GM19397 (cell line): ENCODE data around the gene GRIN2A.

ENCODE experiments used
- ATAC-seq: cut with Tn5 transposase; IDR thresholded peaks from one replicate; pipeline ENCODE4 v1.9.1; 2021; ENCODE audit warnings: mild to moderate bottlenecking, moderate library complexity; ENCODE audit not compliant: unreplicated experiment

GRIN2A gene

DNA sequence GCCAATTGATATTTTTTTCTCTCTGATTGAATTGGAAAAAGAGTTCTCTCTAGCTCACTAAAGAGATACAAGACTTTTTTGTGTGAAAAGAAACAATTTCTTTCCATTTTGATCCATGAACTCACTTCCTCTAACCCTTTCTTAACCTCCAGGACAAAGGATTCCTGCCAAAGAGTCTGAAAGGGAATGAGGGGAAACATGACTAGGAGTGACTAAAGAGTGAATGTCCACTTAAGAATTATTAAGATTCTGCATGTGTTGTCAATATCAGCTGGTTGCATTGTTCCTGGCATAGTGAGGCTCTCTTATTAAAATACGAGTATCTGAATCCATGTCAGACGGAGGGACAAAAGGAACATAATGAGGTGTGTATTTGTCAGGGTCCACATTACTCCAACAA is 344.7 kb downstream of the GRIN2A start:
- ATAC-seq: no peak

DNA sequence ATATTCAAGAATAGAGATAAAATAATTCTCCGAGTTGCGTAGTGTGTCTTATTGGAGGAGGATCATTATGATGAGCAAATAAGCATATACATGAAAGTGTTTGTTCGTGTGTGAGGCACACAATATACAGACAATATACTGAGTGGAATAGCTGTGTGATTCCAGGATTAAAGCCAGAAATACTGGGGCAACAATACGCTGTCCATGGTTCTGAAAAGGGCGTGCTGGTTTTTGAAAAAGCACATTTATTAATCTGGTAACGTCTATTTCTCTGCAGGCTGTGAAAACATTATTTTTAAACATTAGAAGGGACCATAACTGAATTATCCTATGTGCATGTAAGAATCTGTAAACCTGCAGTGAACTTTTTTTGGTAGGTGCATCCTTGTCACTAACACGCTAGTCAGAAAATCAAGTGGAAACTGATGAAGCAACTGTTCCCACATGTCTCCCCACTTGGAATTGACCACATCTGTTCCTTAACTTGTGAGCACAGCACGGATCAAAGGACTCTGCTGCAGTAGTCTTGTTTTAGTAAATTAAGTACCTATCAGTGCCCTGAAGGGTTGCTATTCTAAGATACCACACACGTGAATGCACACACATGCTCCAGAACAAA is 346.0 kb downstream of the GRIN2A start:
- no peak for ATAC-seq

DNA sequence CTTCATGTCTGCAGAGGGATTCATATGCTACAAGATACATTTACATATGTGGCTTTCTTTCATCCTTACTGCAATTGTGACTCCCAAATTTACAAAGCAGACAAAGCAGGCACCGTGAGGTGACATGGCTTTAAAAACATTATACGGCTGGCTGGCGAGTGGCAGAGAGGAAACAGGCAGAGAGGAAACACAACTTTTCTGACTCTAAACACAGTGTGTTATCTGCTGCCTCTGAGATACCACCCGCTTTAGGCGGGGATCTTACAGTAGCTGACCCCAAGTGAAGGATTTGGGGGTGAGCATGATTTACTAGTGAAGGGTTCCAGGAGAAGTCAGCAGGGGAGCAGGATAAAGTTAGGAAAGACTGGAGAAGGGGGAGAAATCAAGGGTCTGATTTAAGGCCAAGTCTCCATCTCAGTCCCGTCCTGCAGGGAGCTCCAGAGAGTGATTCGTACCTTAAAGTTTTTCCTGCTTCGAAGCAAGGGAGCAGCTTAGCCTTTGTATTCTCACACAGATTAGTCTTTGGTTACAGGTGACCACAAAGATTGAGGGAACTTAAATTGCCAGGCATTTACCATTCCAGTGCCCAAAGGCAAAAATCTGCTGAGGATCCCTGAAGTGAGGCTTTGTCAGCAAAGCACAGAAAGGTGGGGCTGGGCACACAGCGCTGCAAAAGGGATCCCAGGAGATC is 355.0 kb downstream of the GRIN2A start:
- ATAC-seq: no peak

DNA sequence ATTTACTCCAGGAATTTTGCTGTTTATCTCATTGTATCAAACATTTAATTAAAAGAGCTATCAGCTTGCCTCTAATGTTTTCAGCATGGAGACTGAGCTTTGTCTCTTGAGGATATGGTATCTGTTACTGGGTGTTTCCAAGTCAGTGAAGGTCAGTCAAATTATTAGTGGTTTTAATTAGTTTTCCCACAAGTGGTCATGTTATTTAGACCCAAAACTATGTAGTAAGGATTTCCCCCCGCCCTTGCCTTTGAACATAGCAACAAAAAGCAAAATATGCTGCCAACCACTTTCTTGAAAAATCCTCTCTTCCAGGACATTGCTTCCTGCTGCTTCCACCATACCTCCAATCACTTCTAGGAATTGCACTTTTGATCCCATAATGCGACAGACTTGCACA is 355.6 kb downstream of the GRIN2A start:
- no peak for ATAC-seq

DNA sequence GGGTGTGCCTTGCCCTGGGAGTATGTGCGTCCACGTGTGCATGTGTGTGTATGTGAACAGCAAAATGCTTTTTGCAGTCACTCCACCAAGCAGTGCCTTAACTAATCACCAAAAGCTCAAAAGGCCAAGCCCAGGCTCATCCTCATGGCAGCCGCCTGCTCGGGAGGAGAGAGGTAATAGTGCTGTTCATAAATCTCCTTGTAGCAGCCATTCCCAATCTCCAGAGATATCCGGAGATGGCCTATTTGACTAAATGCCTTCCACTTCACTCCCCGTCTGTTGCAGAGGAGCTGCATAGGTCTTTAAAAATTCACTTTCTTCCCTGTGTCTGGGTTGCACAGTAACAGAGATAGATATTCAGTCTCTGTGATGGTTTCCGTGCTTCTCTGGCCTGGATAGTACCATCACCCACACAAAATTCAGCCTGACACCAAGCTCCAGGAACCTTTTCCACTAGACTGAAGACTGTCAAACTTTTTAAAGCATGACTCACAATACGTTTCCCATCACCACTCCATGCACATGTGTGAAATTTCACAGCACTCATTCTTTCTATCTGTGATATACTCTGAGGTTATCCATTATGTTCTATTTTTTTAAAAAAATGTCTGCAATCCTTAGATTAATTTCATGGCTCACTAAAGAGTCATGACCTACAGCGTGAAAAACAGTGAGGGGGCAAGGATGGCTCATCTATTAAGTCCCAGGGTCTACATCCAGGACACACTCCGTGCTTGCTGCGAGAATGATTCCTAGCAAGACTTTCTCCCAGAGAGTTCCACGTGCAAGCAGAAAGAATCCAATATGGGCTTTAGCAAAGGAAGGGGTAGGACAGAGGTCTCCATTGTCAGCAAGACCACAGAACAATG is 357.8 kb downstream of the GRIN2A start:
- no peak for ATAC-seq

DNA sequence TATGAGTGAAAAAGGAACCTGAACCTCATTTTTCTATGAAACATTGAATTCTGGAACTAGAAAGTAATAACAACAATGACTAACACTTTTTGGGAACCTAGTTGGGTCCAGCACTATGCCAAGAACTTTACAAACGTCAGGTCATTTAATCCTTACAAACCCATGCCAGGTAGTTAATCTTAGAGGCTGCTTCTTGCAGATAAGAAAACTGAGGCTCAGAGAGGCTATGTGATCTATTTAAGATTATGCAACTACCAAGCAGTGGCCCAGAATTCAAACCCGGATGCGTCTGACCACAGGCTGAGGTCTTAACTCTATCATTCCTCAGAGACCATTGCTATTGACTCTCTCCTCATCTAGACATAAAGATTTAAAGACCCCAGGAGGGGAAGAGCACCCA is 358.7 kb downstream of the GRIN2A start:
- ATAC-seq: no peak

DNA sequence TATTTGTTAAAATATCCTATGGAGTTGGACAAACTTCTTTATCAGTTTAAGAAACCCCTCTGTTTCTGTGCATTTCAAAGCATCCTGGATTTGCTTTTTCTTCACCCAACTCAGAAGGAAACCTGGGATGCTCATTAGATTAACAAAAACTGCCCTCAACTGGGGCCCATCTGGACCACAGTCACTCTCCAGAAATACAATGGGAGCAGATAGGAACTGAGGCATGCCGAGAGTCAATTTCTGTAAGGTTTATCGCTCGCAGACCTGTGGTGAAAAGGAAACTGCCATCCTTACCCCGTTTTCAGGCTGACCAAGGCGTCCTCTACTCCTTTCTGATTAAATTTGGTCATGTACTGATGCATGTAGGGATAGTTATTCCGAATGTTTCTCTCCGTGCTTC is 360.3 kb downstream of the GRIN2A start:
- no peak for ATAC-seq

DNA sequence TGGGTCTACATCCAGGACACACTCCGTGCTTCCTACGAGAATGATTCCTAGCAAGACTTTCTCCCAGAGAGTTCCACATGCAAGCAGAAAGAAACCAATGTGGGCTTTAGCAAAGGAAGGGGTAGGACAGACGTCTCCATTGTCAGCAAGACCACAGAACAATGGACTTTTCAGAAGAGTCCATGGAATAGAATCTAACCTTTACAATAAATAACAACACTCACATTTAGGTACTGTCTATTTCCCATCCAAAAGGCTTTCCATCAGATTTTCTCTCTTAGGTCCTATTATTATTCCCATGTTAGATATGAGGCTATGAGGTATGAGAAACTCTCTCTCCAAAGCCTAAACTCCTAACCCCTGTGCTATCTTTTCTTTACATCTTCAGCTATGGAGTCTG is 360.9 kb downstream of the GRIN2A start:
- no peak for ATAC-seq

DNA sequence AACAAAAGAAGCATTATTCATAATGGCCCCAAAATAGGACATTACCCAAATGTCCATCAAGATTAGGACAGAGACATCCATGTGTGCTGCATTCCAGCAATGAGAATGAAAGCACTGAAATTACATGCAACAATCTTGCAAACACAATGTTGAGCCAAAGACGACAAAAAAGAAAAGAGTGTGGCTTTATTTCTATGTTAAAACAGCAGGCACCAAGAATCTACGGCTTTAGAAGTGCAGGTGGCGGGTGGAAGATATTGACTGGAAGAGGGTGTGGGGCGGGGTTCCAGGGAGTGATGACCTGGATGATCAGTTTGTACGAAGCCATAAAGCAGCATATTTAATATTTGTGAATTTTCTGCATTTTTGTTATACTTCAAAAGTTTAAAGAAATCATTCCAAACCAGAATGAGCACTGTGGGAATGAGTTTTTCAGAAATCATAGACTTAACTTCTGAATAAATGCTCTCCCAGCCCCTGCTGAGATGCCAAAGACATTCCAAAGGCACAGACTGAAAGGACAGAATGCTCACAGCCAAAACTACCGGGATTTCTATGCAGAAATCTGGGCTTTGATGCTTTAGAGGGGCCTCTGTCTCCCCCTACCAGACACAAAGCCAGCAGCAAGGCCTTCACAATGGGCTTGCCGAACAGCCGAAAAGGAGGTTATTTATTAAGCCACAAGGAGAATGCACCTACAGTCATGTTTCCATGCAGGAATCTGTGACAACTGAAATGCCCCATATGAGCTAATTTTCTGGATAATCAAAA is 361.6 kb downstream of the GRIN2A start:
- ATAC-seq: no peak

DNA sequence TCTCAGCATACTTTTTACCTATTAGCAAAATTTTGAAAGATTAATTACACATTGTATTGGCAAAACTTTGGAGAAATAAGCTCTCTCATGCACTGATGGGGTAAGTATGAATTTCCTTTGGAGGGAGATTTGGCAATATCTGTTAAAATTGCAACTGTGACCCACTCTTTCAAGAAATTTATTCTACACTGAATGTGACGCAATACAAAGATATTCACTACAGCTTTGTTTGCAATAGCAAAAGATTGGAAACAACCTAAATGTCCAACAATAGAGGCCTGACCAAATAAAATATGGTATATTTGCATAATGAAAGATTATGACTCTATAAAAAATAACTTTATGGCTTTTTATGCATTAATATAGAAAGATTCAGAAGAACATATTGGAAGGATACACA is 363.5 kb downstream of the GRIN2A start:
- ATAC-seq: no peak

DNA sequence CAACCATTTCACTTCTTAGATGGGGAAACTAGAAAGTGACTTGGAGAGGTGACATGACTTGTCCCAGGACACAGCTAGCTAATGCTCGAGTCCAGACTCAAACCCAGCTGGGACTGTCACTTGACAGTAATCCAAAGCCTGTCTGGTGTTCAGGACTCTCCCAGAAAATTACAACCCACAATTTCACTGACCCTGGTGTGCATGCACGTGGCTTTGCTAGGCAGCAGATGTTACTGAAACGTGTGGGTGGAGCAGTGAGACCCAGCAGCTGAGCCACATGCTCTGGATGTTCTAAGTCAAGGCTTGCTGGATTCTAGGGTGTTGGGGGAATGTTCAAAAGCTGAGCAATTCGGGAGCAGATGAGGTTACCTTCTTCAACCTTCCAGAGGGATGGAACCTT is 364.6 kb downstream of the GRIN2A start:
- ATAC-seq: no peak

DNA sequence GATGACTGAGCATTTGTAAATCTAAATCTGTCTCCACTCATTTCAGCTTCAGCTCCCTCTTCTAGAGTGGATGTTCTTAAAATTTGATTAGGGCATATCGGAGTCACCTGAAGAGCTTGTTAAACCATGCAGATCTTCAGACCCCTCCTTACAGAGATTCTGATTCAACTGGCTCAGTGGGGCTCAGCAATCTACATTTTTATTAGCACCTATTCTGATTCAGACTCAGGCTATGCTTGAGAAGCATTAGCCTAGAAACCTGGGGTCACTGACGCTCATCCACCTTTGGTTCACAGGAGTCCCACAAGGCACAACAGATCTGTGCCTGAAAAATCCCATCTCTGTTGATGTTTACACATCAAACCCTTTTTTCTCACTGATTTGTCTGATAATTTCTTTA is 365.6 kb downstream of the GRIN2A start:
- no peak for ATAC-seq

DNA sequence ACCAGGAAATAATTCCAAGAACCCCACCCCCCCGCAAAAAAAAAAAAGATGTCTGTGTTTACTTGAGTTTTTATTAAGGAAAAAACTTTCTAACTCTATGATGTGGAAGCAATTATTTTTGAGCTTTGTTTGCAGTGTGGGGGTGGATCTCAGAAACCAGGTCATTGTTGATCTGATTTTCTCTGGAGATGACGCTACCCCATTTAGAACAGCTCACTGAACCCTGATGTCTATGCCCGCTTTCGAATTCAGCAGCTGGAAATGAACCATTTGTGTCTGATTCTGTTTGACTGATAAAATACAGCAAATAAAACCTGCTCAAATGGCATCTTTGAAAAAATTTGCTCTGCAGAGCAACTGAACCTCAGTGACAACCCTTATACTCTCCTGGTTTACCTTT is 368.6 kb downstream of the GRIN2A start:
- no peak for ATAC-seq

DNA sequence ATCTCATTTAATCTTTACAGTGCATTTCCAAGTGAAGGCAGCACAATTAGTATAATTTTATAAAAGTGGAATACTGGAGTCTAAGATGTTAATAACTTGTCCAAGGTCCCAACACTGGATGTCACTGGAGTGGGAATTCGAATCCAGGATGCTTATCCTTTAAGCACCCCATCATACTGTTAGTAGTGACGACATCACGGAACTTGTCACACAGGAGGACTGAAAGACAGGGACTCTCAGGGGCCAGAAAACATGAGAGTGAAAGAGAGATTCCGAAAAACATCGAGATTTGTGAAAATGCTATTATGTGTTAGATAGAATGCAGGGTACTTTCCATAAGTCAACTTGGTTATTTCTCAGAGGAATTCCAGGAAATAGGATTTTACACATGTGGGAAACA is 374.0 kb downstream of the GRIN2A start:
- no peak for ATAC-seq

DNA sequence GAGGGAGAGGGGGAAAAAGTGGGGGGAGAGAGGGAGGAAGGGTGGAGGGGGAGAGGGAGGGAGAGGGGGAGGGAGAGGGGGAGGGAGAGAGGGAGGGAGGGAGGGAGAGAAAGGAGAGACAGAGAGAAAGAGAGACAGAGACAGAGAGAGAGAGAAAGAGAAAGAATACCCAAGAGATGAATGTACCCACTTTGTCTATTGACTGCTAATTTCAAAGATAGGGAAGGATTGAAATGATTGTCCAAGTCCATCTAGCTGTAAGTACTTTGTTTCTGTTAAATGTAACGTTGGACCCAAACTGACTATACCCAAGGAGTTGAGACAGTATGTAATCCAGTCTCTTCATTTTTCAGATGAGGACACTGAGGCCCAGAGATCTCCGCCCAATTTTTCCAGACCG is 374.9 kb downstream of the GRIN2A start:
- ATAC-seq: no peak

DNA sequence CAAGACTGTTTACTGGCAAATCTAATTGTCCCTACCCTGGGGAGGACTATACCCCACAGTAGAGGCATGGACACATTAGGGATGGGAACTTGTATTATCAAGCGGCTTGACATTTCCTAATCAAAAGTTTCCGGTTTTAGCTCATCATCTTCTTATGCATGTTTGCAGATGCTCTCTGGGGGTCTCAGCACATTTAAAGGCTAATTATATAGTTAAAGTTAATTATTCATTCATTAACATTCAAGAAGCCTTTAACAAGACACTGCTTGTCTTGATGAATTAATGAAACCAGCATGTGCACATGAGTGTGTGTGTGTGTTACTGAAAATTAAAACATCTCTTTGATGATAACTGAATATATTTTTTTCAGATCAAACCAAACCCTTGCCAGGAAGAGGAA is 377.1 kb downstream of the GRIN2A start:
- no peak for ATAC-seq

DNA sequence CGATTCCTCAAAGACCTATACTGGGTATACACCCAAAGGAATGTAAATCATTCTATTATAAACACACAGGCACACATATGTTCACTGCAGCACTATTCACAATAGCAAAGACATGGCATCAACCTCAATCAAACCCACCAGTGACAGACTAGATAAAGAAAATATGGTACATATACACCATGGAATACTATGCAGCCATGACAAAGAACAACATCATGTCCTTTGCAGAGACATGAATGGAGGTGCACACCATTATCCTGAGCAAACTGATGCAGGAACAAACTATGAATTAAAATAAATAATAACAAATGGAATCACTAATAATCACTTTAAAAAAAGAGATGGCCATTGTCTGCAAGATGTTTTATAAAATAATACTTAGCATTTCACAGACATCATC is 380.1 kb downstream of the GRIN2A start:
- no peak for ATAC-seq

DNA sequence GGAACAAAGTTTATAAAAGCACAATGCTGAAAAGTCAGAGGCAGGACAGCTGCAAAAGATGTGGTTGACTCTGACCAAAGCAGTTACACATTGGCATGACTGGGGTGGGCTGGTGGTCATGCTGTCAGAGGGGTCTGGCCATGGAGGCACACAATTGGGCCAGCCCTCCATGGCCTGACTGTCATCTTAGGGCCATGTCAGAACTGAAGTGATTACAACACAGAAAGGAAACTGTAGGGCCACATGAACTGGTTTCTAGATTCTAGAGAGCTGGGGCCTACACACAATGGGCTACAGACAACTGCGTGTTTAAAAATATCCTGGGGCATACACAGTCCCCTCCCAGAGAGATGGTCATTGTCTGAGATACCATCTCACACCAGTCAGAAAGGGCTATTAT is 380.6 kb downstream of the GRIN2A start:
- ATAC-seq: no peak

DNA sequence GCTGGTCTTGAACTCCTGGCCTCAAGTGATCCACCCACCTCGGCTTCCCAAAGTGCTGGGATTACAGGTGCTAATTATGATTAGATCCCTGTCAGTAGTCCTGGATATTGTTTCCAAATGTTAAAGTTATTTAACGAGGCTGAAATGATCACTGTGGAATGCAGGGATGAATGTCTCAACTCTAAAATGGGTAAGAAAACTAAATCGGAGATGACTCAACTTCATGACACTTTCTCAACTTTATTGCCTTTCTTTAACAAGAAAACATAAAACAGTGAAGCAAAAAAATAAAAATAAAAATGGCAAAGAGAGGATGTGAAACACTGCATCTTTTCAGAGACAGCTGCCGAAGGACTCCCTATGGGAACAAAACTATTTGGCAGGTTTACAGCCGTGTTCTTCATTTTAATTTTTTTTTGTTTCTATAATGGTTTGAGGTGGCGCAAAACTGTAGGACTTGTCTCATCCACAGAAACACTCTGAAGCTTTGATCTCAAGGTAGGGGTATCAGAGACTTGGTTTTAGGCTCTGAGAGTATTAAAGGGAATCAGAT is 382.0 kb downstream of the GRIN2A start:
- no peak for ATAC-seq

DNA sequence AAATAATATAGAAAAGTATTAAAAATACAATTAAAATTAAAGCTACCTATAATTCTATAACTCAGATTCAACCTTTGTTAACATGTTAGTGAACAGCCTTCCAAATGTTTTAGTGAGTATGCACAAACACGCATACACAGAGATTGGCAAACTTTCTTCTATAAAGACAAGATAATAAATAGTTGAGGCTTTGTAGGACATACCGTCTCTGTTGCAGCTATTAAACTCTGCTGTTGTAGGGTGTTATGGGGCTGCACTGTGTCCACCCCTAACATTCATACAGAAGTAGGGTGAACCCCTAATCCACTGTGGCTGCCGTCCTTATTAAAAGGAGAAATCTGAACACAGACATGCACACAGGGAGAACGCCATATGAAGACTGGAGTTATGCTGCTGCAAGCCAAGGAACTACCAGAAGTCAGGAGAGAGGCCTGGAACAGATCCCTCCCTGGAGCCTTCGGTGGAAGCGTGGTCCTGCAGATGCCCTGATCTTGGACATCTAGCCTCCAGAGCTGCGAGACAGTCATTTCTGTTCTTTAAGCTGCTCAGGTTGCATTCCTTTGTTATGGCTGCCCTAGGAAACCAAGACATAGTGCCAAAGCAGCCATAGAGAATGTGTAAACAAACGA is 383.2 kb downstream of the GRIN2A start:
- ATAC-seq: no peak

DNA sequence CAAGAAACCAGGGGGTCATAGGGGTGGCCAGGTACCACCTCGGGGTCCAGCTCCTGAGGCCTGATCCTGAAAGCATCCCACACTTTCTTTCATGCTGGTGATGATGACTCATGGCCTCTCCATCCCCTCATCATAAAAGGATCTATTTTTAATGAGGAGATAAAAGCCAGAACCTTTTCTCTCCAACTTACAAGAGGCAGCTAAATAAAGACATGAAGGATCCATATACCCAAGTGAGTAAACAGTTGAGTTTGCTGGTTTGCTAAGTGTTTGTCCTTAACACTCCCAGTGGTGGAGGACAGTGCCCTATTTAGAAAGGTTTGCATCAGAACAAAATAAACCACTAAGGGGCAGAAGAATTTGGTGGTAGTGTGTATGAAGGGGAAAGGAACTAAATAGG is 383.8 kb downstream of the GRIN2A start:
- ATAC-seq: no peak
